HG03108 (cell line): ENCODE results near the gene ADCY1.

Experiments
- ATAC-seq: cut with Tn5 transposase; IDR thresholded peaks from one replicate; pipeline ENCODE4 v1.9.1; 2021; ENCODE audit warnings: moderate library complexity; ENCODE audit not compliant: unreplicated experiment

Gene ADCY1

DNA sequence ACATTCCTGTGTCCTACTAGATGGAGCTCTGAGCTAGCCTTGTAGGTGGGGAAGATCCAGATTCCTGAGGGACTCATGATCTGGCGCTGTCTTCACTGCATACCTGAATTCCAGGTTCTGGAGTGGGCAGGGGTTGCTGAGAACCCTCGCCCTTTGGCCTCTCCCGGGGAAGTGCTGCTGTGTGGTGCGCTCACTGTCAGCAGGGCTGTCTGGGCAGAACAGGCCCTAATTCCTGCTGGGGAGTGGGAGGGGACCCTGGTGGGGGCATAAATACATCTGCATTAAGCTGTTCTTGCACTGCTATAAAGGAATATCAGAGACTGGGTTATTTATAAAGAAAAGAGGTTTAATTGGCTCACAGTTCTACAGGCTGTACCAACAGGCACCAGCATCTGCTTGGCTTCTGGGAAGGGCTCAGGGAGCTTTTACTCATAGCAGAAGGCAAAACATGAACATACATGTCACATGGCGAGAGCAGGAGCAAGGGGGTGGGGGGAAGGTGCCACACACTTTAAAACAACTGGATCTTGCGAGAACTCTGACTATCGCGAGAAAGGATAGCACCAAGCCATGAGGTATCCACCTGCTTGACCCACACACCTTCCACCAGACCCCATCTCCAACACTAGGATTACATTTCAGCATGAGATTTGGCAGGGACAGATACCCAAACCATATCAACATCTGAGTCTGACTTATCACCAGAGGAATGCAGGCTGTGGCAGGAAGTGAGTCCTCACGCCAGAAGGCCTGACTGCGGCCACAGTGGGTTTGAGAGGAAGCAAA lies 115.0 kb downstream of the ADCY1 start:
- ATAC-seq = no peak

- no peak for ATAC-seq
Measured at GRCh38 chr7:45689797-45690761, 115.9 kb downstream of the ADCY1 start.

GRCh38 chr7:45690762-45691150 lies 116.6 kb downstream of the ADCY1 start:
- no peak for ATAC-seq

DNA sequence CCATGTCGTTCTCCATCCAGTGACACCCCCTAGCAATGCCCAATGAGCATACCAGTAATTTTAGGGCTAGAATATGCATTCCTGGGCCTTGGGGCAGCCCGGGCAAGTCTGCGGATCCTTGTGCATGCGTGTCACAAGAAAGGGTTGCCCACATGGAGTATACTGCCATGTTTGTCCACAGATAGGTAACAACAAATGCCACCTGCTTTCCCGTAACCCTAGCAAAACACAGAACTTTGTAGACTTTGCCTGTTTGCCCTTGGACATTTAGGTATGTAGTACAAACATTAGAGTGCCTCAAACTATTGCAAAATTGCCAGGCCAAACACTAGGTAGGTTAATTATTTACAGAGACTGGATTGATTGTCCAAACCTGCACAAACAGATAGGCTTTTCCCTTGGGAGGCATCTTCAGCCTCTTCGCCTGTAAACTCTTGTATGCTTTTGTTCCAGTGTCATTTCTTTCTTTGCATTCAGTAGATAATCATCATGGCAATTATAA lies 117.0 kb downstream of the ADCY1 start:
- ATAC-seq = no peak

DNA sequence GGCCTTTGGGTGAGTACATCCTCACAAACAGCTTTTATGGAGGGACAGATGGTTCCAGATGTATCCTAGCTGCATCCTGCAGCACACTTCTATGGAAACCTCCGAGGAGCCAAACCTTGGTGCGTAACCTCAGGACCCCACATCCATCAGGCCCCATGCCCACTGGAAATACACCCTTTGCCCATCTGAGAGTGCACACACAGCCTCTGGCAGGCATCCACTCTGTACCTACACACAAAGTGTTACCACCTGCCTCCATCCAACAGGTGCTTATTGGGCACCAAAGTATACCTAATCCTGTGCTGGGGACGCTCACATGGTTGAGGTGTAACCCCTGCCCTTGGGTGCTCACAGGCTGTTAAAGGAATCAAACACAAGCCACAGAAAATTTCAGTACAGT lies 117.9 kb downstream of the ADCY1 start:
- ATAC-seq = no peak

DNA sequence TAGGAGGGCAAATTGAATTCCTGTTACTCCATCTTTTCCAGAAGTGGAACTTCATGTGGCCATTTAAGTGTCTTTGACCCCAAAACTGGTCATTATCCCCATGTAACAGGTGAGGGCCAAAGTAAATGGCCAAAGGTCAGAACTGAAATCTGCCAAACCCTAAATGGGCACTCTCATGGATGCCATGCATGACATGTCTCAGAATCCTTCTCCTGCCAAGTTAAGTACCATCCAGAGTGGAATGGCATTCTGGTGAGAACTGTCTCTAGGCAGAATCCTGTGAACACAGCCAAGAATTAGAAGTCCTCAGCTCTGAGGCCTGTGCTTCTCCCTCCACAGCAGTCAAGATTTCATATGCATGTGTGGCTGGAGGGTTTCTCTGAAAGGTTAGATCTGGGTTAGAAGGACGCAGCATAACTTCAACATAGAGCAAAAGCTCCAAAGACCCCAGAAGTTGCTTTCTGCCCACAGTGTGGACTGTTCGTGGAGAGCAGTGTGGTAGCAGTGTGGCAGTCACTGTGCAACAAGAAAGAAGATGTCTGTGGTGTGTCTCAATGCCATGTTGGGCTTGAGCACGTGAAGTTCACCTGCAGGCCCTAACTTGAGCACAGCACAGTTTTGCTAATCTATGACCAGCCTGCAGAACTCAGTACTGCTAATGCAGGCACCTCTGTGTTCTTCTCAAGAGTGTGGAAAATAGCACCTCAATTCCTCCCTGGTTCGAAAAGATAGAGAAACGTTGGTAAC lies 121.3 kb downstream of the ADCY1 start:
- no peak for ATAC-seq

GRCh38 chr7:45696476-45696875 lies 122.3 kb downstream of the ADCY1 start:
- ATAC-seq = no peak

DNA sequence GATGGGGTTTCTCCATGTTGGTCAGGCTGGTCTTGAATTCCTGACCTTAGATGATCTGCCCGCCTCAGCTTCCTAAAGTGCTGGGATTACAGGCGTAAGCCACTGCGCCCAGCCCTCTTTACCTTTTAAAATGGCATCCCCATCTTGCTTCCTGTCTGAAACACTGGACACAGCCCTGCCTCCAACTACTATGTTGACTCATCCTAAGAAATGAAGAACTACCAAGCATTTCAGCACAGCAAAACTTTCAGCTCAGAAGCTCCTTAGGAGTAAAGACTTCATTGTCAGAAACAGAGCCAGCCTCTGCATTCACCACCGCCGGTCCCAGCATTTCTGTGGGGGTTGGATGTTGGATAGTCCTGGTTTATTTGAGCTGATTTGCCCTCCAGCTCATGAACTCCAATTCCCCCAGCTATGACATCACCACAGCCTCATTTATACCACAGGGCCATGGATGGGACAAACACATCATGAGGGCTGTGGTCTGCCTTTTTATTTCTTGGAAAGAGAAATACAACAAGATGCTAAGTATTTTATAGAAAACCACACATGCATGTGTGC lies 123.5 kb downstream of the ADCY1 start:
- ATAC-seq = no peak

- ATAC-seq = no peak
Measured at GRCh38 chr7:45698303-45699014, 124.3 kb downstream of the ADCY1 start.

GRCh38 chr7:45699015-45699309 lies 124.8 kb downstream of the ADCY1 start:
- ATAC-seq = no peak

DNA sequence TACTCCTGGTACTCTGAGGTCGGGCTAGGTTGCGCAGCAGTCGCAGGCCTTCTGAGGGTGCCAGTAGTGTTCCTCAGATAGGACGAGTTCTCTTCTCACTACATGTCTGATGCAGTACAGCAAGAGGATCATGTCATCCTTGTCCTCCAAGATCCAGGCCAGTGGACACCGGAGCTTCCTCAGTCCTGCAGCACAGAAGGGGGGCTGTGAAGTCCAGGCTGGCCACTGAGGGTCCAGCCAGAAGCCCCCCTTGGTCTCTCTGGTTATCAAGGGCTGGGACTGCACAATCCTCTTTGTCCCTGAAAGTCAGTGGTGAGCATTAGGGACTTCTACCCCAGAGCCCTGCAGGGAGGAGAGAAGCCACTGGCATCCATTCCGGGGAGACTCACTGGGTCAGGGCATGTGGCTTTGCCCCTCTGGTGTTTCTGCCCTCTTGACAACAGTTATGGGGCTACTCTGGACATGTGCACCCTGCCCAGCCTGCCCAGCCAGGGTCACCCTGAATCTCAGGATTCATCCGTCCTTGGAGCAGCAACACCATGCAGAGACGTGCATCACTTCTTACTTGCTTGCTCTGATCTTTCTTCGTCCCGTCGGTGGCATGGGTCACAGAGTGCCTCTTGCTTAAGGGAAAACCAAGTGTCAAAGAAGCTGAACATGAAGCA lies 125.7 kb downstream of the ADCY1 start:
- no peak for ATAC-seq

- ATAC-seq = no peak
Measured at GRCh38 chr7:45700556-45700955, 126.4 kb downstream of the ADCY1 start.

GRCh38 chr7:45701701-45702510 lies 127.7 kb downstream of the ADCY1 start:
- ATAC-seq = no peak

- no peak for ATAC-seq
Measured at GRCh38 chr7:45702751-45703150, 128.6 kb downstream of the ADCY1 start.

- no peak for ATAC-seq
Measured at GRCh38 chr7:45703373-45703821, 129.2 kb downstream of the ADCY1 start.

DNA sequence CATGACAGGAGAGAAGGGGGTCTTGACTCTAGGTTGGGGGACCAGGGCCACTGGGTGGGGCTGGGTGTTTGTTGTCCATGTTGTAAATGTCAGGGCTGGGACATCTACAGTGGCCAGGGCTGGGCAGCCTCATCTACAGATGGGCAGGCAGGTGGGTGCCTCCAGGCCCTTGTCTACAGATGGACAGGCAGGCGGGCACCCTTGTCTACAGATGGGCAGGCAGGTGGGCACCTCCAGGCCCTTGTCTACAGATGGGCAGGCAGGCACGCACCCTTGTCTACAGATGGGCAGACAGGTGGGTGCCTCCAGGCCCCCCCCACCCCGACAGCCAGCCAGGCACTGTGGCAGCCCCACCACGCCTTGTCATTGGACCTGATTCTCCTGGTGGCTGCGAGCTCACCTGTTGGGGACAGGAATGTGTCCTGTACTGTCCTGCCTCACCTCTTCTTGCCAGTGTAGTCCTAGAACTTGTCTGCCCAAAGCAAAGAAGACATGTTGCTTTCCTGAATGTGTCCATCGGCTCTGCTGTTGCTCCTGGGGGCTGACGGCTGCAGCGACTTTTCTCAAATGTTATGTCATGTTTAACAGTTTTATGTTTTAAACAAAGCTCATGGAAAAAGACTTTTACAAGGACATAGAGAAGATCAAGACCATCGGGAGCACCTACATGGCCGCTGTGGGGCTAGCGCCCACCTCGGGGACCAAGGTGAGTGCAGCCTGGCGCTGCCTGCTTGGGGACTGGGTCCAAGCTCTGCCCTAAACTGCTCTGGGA lies 129.9 kb downstream of the ADCY1 start:
- no peak for ATAC-seq

DNA sequence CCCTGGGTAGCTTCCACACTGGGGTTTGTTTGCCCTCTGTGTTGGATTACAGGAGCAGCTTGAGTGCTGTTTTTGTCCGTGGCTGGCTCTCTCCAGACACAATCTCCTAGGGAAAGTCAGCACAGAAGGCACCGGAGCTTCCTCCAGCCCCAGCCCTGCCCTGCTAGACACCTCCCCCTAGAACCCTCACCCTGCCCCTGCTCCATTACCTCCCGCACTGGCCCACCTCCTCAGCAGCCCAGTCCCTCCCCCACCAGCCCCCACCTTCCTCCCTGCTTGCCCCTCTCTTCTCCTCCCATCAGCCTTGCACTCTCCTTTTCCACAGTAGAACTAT lies 130.5 kb downstream of the ADCY1 start:
- no peak for ATAC-seq
